Superior temporal gyrus (tissue), 1 donor: ENCODE measurements around the gene TUBB6.

ENCODE experiments used
- DNase-seq: peaks from one replicate; pipeline ENCODE4 v3.0.0-alpha.2; 2016; ENCODE audit errors: extremely low spot score

The TUBB6 gene

GRCh38 chr18:12307701-12308385 is at the start of gene TUBB6:
Gene TUBB6 (plus strand): TSS chr18:12308241. CDS start chr18:12308293, 52 bp downstream.
- no peak for DNase-seq

GRCh38 chr18:12258719-12259705 is 49.0 kb upstream of the TUBB6 start:
- DNase-seq = no peak

- no peak for DNase-seq
Observed at GRCh38 chr18:12262748-12263147, 45.3 kb upstream of the TUBB6 start.

GRCh38 chr18:12264864-12265263 is 43.2 kb upstream of the TUBB6 start:
- no peak for DNase-seq

GRCh38 chr18:12271376-12272235 is 36.4 kb upstream of the TUBB6 start:
- DNase-seq = peak; percentile 72

- no peak for DNase-seq
Observed at GRCh38 chr18:12274793-12275192, 33.2 kb upstream of the TUBB6 start.

- DNase-seq = no peak
Observed at GRCh38 chr18:12276736-12277554, 31.1 kb upstream of the TUBB6 start.

GRCh38 chr18:12278215-12278671 is 29.8 kb upstream of the TUBB6 start:
- no peak for DNase-seq

- DNase-seq = no peak
Observed at GRCh38 chr18:12278741-12279682, 29.0 kb upstream of the TUBB6 start.

- no peak for DNase-seq
Observed at GRCh38 chr18:12279781-12280531, 28.1 kb upstream of the TUBB6 start.

GRCh38 chr18:12281861-12282260 is 26.2 kb upstream of the TUBB6 start:
- DNase-seq = no peak

- no peak for DNase-seq
Observed at GRCh38 chr18:12282442-12283039, 25.5 kb upstream of the TUBB6 start.

GRCh38 chr18:12283256-12283655 is 24.8 kb upstream of the TUBB6 start:
- DNase-seq = no peak

GRCh38 chr18:12283666-12284065 is 24.4 kb upstream of the TUBB6 start:
- DNase-seq = no peak

GRCh38 chr18:12287131-12287681 is 20.8 kb upstream of the TUBB6 start:
- DNase-seq = no peak

GRCh38 chr18:12287684-12288402 is 20.2 kb upstream of the TUBB6 start:
- no peak for DNase-seq

GRCh38 chr18:12288403-12288755 is 19.7 kb upstream of the TUBB6 start:
- no peak for DNase-seq

- DNase-seq = no peak
Observed at GRCh38 chr18:12290086-12290485, 18.0 kb upstream of the TUBB6 start.
